ENCODE measurements around the gene SSBP2.

SSBP2 gene

DNA sequence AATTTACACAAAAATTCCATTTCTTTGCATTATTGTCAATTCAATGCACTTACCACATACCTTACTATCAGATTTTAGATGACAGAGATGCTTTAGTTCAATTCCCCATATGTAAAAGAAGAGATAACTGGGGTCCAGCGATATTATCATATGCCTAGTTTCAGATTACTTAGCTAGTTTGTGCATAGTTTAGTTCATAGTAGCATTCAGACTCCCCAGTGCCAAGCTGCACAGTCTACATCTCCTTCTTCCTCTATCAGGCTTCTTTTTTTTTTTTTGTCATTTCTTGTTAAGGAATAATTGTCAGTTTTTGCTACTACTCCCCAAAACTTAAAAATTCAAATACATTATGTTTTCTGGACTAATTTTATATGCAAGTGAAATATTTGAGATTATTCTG is 175.0 kb downstream of the SSBP2 start:
- DNase-seq, result no peak

DNA sequence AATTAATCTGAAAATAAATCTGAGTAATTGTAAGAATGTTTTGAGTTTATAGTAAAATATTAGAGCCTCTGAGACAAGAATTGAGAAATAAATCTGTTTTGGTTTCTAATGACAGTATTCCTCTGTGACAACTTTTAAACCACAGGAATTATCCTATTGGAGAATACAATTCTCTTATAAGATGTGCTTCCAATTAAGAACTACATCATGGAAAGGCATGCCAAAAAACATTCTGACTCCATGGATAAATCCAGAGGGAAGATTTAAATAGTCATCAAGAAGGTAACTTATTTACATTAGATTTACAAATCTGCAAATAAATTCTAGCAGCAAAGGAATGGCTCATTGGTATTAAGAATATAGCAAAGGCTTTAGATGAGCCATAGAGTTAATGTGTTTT is 178.7 kb downstream of the SSBP2 start:
- DNase-seq, result no peak

- no peak for DNase-seq
Observed at GRCh38 chr5:81558188-81558587, 192.7 kb downstream of the SSBP2 start.

DNA sequence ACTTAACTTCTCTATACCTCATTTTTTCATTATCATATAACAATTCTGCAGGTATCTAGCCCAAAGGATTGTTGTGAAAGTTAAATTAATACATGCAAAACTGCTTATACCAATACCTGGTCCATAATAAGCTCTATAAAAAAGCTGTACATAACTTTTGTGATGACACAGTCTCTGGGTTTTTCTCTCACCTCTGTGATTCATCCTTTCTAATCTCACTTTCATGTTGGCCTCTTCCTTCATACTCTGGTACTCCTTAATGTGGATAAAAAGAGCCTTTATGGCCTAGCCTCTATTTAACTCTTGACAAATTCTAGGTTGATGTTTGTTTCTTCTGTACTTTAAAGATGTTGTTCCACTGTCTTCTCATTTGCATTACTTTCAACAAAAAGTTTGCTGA is 194.1 kb downstream of the SSBP2 start:
- DNase-seq, result no peak

DNA sequence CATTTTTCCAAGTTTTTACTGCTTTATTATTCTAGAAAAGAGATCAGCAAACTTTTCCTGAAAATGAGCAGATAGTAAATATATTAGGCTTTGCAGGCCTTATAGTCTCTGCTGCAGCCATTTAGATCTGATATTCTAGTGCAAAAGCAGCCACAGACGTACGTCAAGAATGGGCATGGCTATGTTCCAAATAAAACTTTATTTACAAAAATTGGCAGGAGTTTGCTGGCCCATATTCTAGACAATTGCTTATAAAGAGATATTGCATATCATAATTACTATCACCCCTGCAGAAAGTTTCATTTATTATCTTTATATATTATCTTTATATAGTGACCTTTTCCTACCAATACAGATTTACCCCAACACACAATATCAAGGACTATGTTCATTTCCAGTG is 195.0 kb downstream of the SSBP2 start:
- DNase-seq, result no peak

GRCh38 chr5:81554647-81555046 is 196.2 kb downstream of the SSBP2 start:
- no peak for DNase-seq

DNA sequence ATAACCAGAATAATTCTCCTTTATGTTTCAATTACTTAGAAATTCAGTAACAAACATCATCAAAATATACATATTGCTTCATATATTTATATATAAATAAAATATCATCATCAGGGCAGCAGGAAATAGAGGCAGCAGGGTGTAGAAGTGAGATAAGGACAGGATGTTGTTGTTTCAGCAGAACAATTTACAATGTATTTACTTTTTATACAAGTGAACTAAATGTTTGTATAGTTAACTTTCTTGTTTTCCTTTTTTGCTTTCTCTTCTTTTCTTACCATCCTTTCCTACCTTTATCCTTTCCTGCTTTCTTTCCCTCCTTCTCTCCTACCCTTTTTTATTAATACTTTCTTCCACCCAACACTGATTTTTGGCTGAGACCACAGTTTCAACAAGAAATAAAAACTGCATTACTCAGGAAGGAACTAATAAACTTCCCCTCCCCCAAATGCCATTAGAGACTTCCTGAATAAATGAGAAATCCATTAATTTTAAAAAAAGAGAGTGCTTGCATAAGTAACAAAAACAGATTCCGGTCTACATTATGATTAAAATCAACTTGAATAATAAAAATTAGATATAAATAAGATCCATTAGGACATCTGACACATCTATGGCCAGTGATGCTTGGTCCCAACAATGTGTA is 197.2 kb downstream of the SSBP2 start:
- no peak for DNase-seq

DNA sequence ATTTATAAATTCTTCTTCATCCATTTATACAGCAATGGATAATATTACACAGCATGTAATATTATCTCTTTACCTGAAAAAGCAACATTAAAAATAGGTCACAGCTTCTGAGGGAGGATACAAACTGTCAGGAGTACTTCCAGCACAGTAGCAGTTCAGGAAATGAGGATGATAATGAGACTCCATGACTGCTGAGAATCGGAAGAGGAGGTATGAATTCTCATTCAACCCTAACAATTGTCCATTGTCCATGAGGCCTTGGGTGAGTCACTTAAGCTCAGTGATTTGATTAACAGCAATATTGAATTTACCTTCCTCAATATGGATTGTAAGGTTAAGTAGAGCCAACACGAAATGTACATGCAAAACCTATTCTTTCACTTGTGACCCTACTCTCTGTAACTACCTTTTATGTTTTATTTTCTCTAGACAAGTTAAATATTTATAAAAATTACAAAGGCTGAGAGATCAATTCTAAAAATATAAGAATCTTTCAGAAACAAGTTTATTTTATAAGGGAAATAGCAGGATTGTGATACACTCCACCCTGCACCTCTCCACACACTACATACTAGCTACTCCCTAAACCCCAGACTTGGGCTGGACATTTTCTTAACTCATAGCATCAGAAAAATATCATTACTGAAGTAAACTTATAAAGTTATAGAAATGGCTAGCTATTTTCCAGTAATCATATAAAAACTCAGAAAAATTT is 197.9 kb downstream of the SSBP2 start:
- no peak for DNase-seq

- DNase-seq, result no peak
Observed at GRCh38 chr5:81549123-81549522, 201.8 kb downstream of the SSBP2 start.

GRCh38 chr5:81547001-81547400 is 203.9 kb downstream of the SSBP2 start:
- DNase-seq, result no peak

GRCh38 chr5:81545911-81546310 is 205.0 kb downstream of the SSBP2 start:
- DNase-seq, result no peak

DNA sequence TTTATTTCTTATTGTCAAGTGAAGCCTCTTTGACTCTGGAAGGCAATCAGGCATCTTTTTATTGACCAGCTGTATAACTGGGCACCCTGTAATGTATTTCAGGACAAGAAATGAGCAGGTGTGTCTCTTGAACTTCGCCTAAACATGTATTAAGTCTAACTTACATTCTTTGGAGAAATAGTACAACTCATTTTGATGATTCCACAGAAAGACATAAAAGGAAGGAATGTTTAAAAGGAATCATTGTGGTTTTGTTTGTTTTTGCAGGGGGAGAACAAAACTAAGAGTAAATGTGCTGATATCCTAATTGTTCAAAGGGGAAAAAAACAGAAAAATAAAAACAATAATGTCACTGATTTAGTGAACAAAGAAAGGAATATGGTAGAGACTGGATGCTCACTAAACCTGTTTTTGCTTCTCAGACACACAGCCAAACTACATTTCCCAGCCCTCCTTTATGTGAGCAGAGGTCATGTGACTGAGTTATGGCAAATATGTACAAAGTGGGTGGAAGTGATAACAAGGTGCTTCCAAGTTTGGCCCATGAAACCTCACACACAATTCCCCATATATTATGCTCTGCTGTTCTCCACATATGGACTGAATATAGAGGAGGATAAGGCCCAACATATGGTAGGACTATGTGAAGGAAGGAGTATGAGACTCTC is 206.4 kb downstream of the SSBP2 start:
- no peak for DNase-seq

GRCh38 chr5:81542242-81542641 is 208.7 kb downstream of the SSBP2 start:
- no peak for DNase-seq

DNA sequence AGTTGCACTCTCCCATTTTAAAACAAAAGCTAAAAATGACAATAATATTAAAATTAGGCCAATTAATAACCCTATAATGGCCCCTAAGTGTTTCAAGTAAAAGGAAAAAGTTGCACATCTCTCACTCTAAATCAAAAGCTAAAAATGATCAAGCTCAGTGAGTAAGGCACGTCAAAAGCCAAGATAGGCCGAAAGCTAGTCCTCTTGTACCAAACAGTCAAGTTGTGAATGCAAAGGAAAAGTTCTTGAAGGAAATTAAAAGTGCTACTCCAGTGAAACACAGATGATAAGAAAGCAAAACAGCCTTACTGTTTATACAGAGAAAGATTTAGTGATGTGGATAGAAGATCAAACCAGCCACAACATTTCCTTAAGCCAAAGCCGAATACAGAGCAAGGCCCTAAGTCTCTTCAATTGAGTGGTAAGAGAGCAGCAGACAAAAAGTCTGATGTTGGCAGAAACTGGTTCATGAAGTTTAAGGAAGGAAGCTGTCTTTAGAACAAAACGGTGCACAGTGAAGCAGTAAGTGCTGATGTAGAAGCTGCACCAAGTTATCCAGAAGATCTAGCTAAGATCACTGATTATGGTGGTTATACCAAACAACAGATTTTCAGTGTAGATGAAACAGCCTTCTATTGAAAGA is 212.9 kb downstream of the SSBP2 start:
- DNase-seq, result no peak

- DNase-seq, result no peak
Observed at GRCh38 chr5:81534441-81534840, 216.5 kb downstream of the SSBP2 start.

- DNase-seq, result no peak
Observed at GRCh38 chr5:81533629-81534405, 217.1 kb downstream of the SSBP2 start.

DNA sequence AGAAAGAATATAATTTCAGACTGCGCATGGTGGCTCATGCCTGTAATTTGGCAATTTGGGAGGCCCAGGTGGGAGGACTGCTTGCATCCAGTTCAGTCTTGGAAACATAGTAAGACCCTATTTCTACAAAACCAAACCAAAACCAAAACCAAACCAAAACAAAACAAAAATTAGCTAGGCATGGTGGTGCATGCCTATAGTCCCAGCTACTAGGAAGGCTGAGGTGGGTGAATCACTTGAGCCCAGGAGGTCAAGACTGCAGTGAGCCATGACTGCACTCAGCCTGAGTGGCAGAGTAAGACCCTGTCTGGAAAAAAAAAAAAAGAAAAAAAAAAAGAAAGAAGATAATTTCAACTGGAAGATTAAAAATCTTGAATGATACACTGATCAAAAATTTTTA is 220.0 kb downstream of the SSBP2 start:
- DNase-seq, result no peak

- DNase-seq, result no peak
Observed at GRCh38 chr5:81525690-81526089, 225.2 kb downstream of the SSBP2 start.

DNA sequence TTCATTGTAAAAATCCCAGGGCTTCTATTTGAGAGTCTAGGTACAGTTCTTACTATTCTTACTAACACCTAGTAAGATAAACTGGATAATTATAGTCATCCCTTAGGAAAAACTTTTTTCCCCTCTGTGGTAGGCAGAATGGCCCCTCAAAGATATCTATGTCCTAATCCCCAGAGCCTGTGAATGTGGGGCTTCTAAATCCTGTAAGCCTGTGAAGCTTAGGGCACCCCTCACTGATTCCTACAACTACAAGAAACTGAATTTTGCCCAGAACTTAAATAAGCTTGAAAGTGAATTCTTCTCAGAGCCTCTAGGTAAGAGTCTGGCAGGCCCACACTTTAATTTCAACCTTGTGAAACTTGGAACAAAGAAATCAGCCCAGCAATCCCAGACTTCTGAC is 226.9 kb downstream of the SSBP2 start:
- no peak for DNase-seq

GRCh38 chr5:81522571-81522970 is 228.3 kb downstream of the SSBP2 start:
- DNase-seq, result no peak

DNA sequence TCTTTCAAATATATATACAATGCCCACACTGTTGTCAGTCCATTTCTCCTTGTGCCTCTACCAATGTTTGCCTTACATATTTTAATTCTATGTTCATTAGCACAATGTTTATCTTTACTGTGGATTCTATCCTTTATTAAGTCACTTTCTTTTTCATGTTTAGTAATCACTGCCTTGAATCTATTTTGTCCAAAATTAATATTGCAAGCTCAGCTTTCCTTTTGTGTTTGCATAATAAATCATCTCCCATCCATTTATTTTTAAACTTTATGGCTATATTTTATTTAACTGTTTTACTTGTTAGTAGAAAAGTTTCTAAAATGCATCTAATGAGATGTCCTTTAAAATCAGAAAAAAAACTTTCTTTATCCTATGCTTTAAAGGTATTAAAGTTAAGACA is 230.1 kb downstream of the SSBP2 start:
- DNase-seq, result no peak

GRCh38 chr5:81519217-81519905 is 231.5 kb downstream of the SSBP2 start:
- DNase-seq, result no peak
